ENCODE measurements around the gene KRT12. TPM values are rescaled to one million over a fixed set of nuclear protein-coding genes. Genes with fewer than 3 reads are reported as not detected.

KRT12 gene
- total and polyA plus RNA-seq, 2 of the 4 experiments (the other 2 are of a cell fraction), result not detected

- Histone ChIP-seq H3K4me1 (ENCODE audit: control insufficient read depth, insufficient read depth, low read length) (no peaks in the 10 kb centered on the region), H3K14ac (replicated peaks; ENCODE audit: low read depth, low read length) (no peak overlapping the region), H2AFZ (replicated peaks; ENCODE audit: low read length, poor library complexity) (no peak overlapping the region), H3K9me3 (ENCODE audit: control insufficient read depth, insufficient read depth, low read length) (no peaks in the 10 kb centered on the region), H3K9ac (ENCODE audit: low read depth, low read length) (no peak overlapping the region), H4K91ac (ENCODE audit: insufficient read depth, low read depth, low read length) (no peak overlapping the region), H3K27me3 (ENCODE audit: control insufficient read depth, insufficient read depth, low read length) (no peaks in the 10 kb centered on the region), H3K4ac (ENCODE audit: low read depth, low read length) (no peak overlapping the region), H3K9me1 (ENCODE audit: insufficient read depth, low read length) (0 out of 2 replicates have a peak, but pooled peaks cover 4% of the 10 kb centered on the region), H3K36me3 (ENCODE audit: control insufficient read depth, insufficient read depth, low read length) (peaks cover 8% of the 10 kb centered on the region), H3K18ac (ENCODE audit: low read depth, low read length) (no peak overlapping the region), H2AK5ac (ENCODE audit: low read depth, low read length) (no peak overlapping the region), H3K56ac (ENCODE audit: extremely low read depth, insufficient read depth, low read length) (no peak overlapping the region), H3K79me1 (ENCODE audit: low read depth in 1 of 2, low read length in 2 of 2) (no peaks in the 10 kb centered on the region; a peak in 1 of 4 replicates), H2BK15ac (ENCODE audit: low read depth, low read length) (no peak overlapping the region), H2BK20ac (ENCODE audit: low read depth, low read length) (no peak overlapping the region), H3K4me2 (ENCODE audit: low read depth, low read length) (no peak overlapping the region), H4K20me1 (ENCODE audit: insufficient read depth, low read length) (no peaks in the 10 kb centered on the region), H4K5ac (ENCODE audit: low read depth, low read length) (no peak overlapping the region), H4K8ac (ENCODE audit: low read depth in 2 of 2, low read length in 2 of 2) (no peak overlapping the region), H3K4me3 (ENCODE audit: insufficient read depth, low read depth, low read length) (no peak overlapping the region), H3K23ac (ENCODE audit: low read depth, low read length) (no peak overlapping the region), H3K27ac (ENCODE audit: insufficient read depth, low read length) (no peak overlapping the region), H2BK120ac (ENCODE audit: low read depth, low read length) (no peak overlapping the region), H2BK5ac (ENCODE audit: low read depth, low read length, poor library complexity, severe bottlenecking) (no peak overlapping the region), H2AK9ac (replicated peaks; ENCODE audit: low read depth, low read length, poor library complexity) (no peak overlapping the region)
- dilution Hi-C loops (cut with HindIII; ENCODE audit: low sequenced_read_pairs, unreplicated experiment) (no loop called here), in situ Hi-C loops (cut with MboI; ENCODE audit: low sequenced_read_pairs) (no loop called here), intact Hi-C loops (cut with micrococcal nuclease) (no loop called here)
- ChIA-PET POLR2A (ENCODE audit: unreplicated experiment) (no interaction called here), CTCF (interaction anchor here (0.6 kb wide), 1 partner anchor 31 kb away, joined by 4 read pairs; no protein-coding TSS in a partner anchor)
- DNase-seq (no peak), ATAC-seq (ENCODE audit: low read depth) (no peak)
- BruUV-seq (replicated peaks), result no TSS peak
- no peak for TF ChIP-seq SMC3 (IDR thresholded peaks at IDR 0.05; ENCODE audit: low read depth, low read length)
- no peak for TF ChIP-seq BHLHE40 (IDR thresholded peaks at IDR 0.05; ENCODE audit: low read depth, low read length)
- TF ChIP-seq CEBPB (IDR thresholded peaks at IDR 0.05; ENCODE audit: low read depth, low read length), result no peak
- TF ChIP-seq POLR2A (IDR thresholded peaks at IDR 0.05; ENCODE audit: low read depth, low read length), result no peak
- no peak for TF ChIP-seq CTCF (conservative IDR thresholded peaks at IDR 0.05; ENCODE audit: low read depth, low read length)
- no peak for TF ChIP-seq ELK1 (IDR thresholded peaks at IDR 0.05; ENCODE audit: borderline replicate concordance, low read depth, low read length)
- TF ChIP-seq MAFK (IDR thresholded peaks at IDR 0.05; ENCODE audit: low read depth, low read length), result no peak
- TF ChIP-seq RAD21 (IDR thresholded peaks at IDR 0.05; ENCODE audit: low read length), result no peak
- no CpG with 5 or more reads among the region's 4 CpGs for whole genome bisulfite sequencing, 2 experiments (ENCODE audit: extremely low coverage in 2 of 2, insufficient read length in 1 of 2)
These were observed 31.0 kb downstream of the KRT12 start for GRCh38 chr17:40836020-40836419.

Measured in IMR-90 (cell line).